B cell (primary cell): ENCODE measurements around the gene NCCRP1. TPM values are rescaled to one million over a fixed set of nuclear protein-coding genes. Genes with fewer than 3 reads are reported as not detected.

Experiments
- ATAC-seq: fragments of 200-7000 bp; cut with Tn5 transposase; one replicate; pipeline ENCODE4 v1.10.0; 2021; ENCODE audit warnings: low read depth, mild to moderate bottlenecking, moderate number of reproducible peaks, moderate library complexity
- CTCF ChIA-PET: fragments of 350-600 bp; sonication (Branson Sonifier 250); formaldehyde crosslinking; loops from one replicate; lab custom pipeline; 2021; ENCODE audit warnings: antibody characterized with exemption, inconsistent platforms; lab: Charles Lee
- POLR2A ChIA-PET: fragments of 350-600 bp; sonication (Branson Sonifier 250); formaldehyde crosslinking; loops from one replicate; lab custom pipeline; 2021; ENCODE audit warnings: antibody characterized with exemption; lab: Charles Lee
- DNase-seq: peaks from one replicate; pipeline ENCODE4 v3.0.0; 2013
- H2AFZ ChIP-seq: 2 replicates; pipeline ENCODE4 v1.6.1; 2012; ENCODE audit warnings: mild to moderate bottlenecking, low read depth, low read length; ENCODE audit not compliant: insufficient read depth, poor library complexity, severe bottlenecking
- H3K27ac ChIP-seq, 2 donors: 1 replicate in 1 of 2; 2 replicates in 1 of 2; pipeline ENCODE4 v1.5.1; 2012 to 2013; ENCODE audit warnings: low read length in 2 of 2, mild to moderate bottlenecking in 2 of 2, moderate library complexity in 1 of 2
- H3K27me3 ChIP-seq, 4 experiments: fragments of 200-600 bp in 1 of 4; sonication (generic) in 1 of 4; replicated peaks in 1 of 4; 1 replicate in 2 of 4; 2 replicates in 2 of 4; pipeline versions ENCODE4 v1.6.1 to v1.7.0; 2013 to 2016; ENCODE audit warnings: low read length in 3 of 4, mild to moderate bottlenecking in 2 of 4, mixed read lengths in 1 of 4, moderate library complexity in 1 of 4; ENCODE audit not compliant: insufficient read depth in 4 of 4, control insufficient read depth in 3 of 4; ENCODE audit errors: control extremely low read depth in 1 of 4
- H3K36me3 ChIP-seq, 2 experiments: replicated peaks in 1 of 2; 1 replicate in 1 of 2; 2 replicates in 1 of 2; pipeline versions ENCODE4 v1.6.1 to v1.7.1; 2013; ENCODE audit warnings: low read length in 1 of 2; ENCODE audit not compliant: insufficient read depth in 2 of 2, control insufficient read depth in 1 of 2; ENCODE audit errors: control extremely low read depth in 1 of 2, extremely low read depth in 1 of 2
- H3K4me1 ChIP-seq, 2 donors: fragments of 200-600 bp in 1 of 2; sonication (generic) in 1 of 2; 1 replicate in 1 of 2; 2 replicates in 1 of 2; pipeline versions ENCODE4 v1.5.1 to v1.6.1; 2013 to 2017; ENCODE audit warnings: low read length in 2 of 2; ENCODE audit not compliant: control insufficient read depth in 2 of 2, insufficient read depth in 2 of 2
- H3K4me2 ChIP-seq: replicated peaks from 2 replicates; pipeline ENCODE3; 2012; ENCODE audit warnings: mild to moderate bottlenecking, low read depth, low read length; ENCODE audit not compliant: poor library complexity, severe bottlenecking
- H3K4me3 ChIP-seq, 5 experiments: fragments of 200-600 bp in 1 of 5; sonication (generic) in 1 of 5; 1 replicate in 3 of 5; 2 replicates in 2 of 5; pipeline versions ENCODE4 v1.5.1 to v1.7.0; 2011 to 2016; ENCODE audit warnings: low read length in 4 of 5, mild to moderate bottlenecking in 4 of 5, low read depth in 2 of 5, control low read depth in 1 of 5, moderate library complexity in 1 of 5; ENCODE audit not compliant: insufficient read depth in 1 of 5; ENCODE audit errors: control extremely low read depth in 1 of 5, extremely low read depth in 1 of 5
- H3K79me2 ChIP-seq: fragments of 200-600 bp; sonication (generic); one replicate; pipeline ENCODE4 v1.6.0; 2016; ENCODE audit warnings: low read length; ENCODE audit not compliant: control insufficient read depth, insufficient read depth
- H3K9ac ChIP-seq: fragments of 200-600 bp; sonication (generic); 2 replicates; pipeline ENCODE4 v1.6.1; 2017; ENCODE audit warnings: mild to moderate bottlenecking, low read length, moderate library complexity
- H3K9me3 ChIP-seq, 3 donors: one replicate each; pipeline versions ENCODE4 v1.6.1 to v1.7.1; 2013; ENCODE audit warnings: low read length in 2 of 3; ENCODE audit not compliant: control insufficient read depth in 2 of 3, insufficient read depth in 1 of 3; ENCODE audit errors: control extremely low read depth in 1 of 3
- H4K20me1 ChIP-seq: 2 replicates; pipeline ENCODE4 v1.6.0; 2012; ENCODE audit warnings: mild to moderate bottlenecking, low read length; ENCODE audit not compliant: insufficient read depth, control insufficient read depth, poor library complexity, severe bottlenecking
- H3K27ac Mint-ChIP-seq: one replicate; pipeline ENCODE4 v1.8.0; 2021; ENCODE audit warnings: mixed read lengths
- H3K27me3 Mint-ChIP-seq: one replicate; pipeline ENCODE4 v1.8.0; 2021; ENCODE audit warnings: mixed read lengths
- H3K4me1 Mint-ChIP-seq: one replicate; pipeline ENCODE4 v1.8.0; 2021; ENCODE audit warnings: mixed read lengths
- H3K4me3 Mint-ChIP-seq: one replicate; pipeline ENCODE4 v1.8.0; 2021; ENCODE audit warnings: mixed read lengths
- H3K9me3 Mint-ChIP-seq: one replicate; pipeline ENCODE4 v1.8.0; 2022; ENCODE audit warnings: mixed read lengths; ENCODE audit not compliant: insufficient read depth
- EZH2 ChIP-seq: IDR thresholded peaks from 2 replicates; pipeline ENCODE4 v1.6.1; 2012; ENCODE audit warnings: borderline replicate concordance, low read depth, mild to moderate bottlenecking, moderate library complexity, low read length; ENCODE audit not compliant: insufficient read depth, poor library complexity, severe bottlenecking
- WGBS: methylation state at CpG from one replicate; pipeline ENCODE4 v1.1.5; 2013; ENCODE audit warnings: missing lambda C conversion rate; ENCODE audit not compliant: insufficient coverage; 5-methylcytosine and 5-hydroxymethylcytosine counted together
- intact Hi-C: fragments of 100-400 bp; cut with micrococcal nuclease; formaldehyde crosslinking; loops from one replicate; pipeline ENCODE4 v1.10.0; 2022
- polyA plus RNA-seq: library from polyadenylated mRNA; depleted of rRNA; stranded (reverse); fragments of >200 nt; gene quantifications from 2 replicates; pipeline ENCODE4 v1.2.3, GENCODE V29; 2012
- total RNA-seq, 2 donors: library from RNA; stranded (reverse); fragments of 120-200 nt in 1 of 2; gene quantifications; 1 replicate in 1 of 2; 2 replicates in 1 of 2; pipeline versions ENCODE4 v1.2.3 to v1.2.4, GENCODE V29; 2013 to 2022
- TF ChIP-seq, protein P1 (sequence below): fragments of 200-600 bp; IDR thresholded peaks from one replicate; pipeline ENCODE4 v1.8.0; 2022; ENCODE audit warnings: antibody characterized with exemption, mild to moderate bottlenecking

Gene NCCRP1
- total and polyA plus RNA-seq, 2 donors (not counting 1 experiment from before 2014, with no cell fraction given) = 0.04 TPM; not detected in 1

- no peak for ATAC-seq
- ChIA-PET POLR2A (no interaction called here), CTCF (interaction anchor here (0.6 kb wide), 1 partner anchor 9 kb away, joined by 4 read pairs; no protein-coding TSS in a partner anchor)
- Histone ChIP-seq H3K4me1 (no peaks in the 10 kb centered on the region), H3K36me3 (no peaks in the 10 kb centered on the region), H3K79me2 (no peaks in the 10 kb centered on the region), H4K20me1 (no peaks in the 10 kb centered on the region), H3K4me2 (no peak overlapping the region), H3K4me3 (no peak overlapping the region), H2AFZ (no peak overlapping the region), H3K27me3 (peaks cover 0 to 48% (median 14%) of the 10 kb centered on the region in 4 experiments), H3K27ac (no peak overlapping the region), H3K9ac (no peak overlapping the region), H3K9me3 (no peaks in the 10 kb centered on the region)
- no peak overlapping the region for H3K27ac Mint-ChIP-seq
- 100% methylated on average over 1 of the region's 1 CpG for WGBS
- DNase-seq = no peak
- no peak overlapping the region for H3K4me3 Mint-ChIP-seq
- H3K9me3 Mint-ChIP-seq = no peaks in the 10 kb centered on the region
- TF ChIP-seq, protein P1, sequence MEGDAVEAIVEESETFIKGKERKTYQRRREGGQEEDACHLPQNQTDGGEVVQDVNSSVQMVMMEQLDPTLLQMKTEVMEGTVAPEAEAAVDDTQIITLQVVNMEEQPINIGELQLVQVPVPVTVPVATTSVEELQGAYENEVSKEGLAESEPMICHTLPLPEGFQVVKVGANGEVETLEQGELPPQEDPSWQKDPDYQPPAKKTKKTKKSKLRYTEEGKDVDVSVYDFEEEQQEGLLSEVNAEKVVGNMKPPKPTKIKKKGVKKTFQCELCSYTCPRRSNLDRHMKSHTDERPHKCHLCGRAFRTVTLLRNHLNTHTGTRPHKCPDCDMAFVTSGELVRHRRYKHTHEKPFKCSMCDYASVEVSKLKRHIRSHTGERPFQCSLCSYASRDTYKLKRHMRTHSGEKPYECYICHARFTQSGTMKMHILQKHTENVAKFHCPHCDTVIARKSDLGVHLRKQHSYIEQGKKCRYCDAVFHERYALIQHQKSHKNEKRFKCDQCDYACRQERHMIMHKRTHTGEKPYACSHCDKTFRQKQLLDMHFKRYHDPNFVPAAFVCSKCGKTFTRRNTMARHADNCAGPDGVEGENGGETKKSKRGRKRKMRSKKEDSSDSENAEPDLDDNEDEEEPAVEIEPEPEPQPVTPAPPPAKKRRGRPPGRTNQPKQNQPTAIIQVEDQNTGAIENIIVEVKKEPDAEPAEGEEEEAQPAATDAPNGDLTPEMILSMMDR = no peak
- TF ChIP-seq EZH2 = no peak
- H3K4me1 Mint-ChIP-seq = no peaks in the 10 kb centered on the region
- intact Hi-C loops = no loop called here
- peaks cover 55% of the 10 kb centered on the region for H3K27me3 Mint-ChIP-seq
These were observed 6.2 kb downstream of the NCCRP1 start for GRCh38 chr19:39202998-39203355.

DNA sequence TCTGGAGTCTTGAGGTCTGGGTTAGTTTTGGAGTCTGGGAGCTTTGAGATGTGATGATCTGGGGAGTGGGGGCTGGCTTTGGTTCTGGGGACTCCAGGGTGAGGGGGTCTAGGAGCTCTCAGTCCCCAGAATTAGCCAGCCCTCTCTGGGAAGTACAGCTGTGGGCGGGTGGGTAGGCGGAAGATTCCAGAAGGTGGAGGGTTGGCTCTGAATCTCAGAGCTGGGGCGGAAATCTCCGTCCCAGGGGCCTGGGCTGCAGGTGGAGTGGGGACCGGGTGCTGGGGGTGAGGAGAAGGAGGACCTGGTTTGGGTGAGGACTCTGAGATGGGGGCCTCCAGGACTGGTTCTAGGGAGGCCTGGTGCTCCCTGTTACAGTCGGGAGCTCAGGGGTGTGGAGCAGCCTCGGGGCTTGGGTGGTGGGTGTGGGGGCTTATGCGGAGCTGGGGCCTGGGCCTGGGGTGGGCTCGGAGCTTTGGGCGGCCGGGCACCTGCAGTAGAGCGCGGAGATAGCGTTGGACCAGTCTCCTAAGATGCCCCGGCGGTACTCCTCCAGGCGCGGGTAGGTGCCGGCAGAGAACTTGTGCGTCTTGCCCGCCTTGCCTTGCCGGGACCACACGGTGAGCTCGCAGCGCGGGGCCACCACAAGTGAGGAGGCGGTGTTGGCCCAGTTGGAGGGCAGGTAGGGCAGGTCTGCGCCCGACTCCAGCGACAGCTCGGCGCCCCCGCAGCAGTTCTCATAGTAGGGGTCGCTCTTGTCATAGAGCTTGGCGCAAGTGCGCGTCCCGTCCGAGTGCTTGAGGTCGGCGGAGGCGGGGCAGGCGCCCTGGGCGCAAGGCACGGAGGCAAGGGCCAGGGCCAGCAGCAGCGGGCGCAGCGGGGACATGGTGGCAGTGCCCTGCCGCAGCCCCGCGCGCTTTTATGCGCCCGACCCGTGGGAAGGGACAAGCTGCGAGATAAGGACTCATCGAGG is 6.9 kb downstream of the NCCRP1 start, which contains the start of gene SYCN:
SYCN (minus strand) TSS at position 892 of the 970 bp plus-strand sequence; CDS start at position 883, 9 bp downstream.
- TF ChIP-seq EZH2 = no peak
- TF ChIP-seq, protein P1 = no peak
- Histone ChIP-seq H4K20me1 (no peaks in the 10 kb centered on the region), H3K4me1 (no peaks in the 10 kb centered on the region), H3K4me3 (no peak within 1 kb of the TSS), H3K9ac (no peak within 1 kb of the TSS), H3K9me3 (no peaks in the 10 kb centered on the region), H3K36me3 (no peaks in the 10 kb centered on the region), H3K27me3 (peaks cover 0 to 44% (median 11%) of the 10 kb centered on the region in 4 experiments), H3K27ac (no peak within 1 kb of the TSS), H3K4me2 (no peak within 1 kb of the TSS), H3K79me2 (no peaks in the 10 kb centered on the region), H2AFZ (no peak within 1 kb of the TSS)
- intact Hi-C loops = no loop called here
- Mint-ChIP-seq H3K27ac (no peak within 1 kb of the TSS), H3K4me3 (no peak within 1 kb of the TSS), H3K9me3 (no peaks in the 10 kb centered on the region), H3K4me1 (no peaks in the 10 kb centered on the region), H3K27me3 (peaks cover 53% of the 10 kb centered on the region)
- WGBS = 31% methylated on average over 57 of the region's 57 CpGs
- ChIA-PET CTCF (interaction anchor here (0.6 to 1.1 kb wide), 2 partner anchors 9 to 124 kb away, joined by 3 to 4 read pairs; no protein-coding TSS in a partner anchor), POLR2A (no interaction called here)
- DNase-seq (no peak), ATAC-seq (no peak)
